ENCODE data around the gene NDST1.

Gene NDST1

GRCh38 chr5:150541895-150542294 lies 34.0 kb downstream of the NDST1 start:
- no peak for DNase-seq (ENCODE audit: low read depth)
- H3K4me3 ChIP-seq (ENCODE audit: low read depth, low read length): no peak overlapping the region
- no peak for TF ChIP-seq CTCF (conservative IDR thresholded peaks at IDR 0.05; ENCODE audit: low read depth, low read length)

- no peak overlapping the region for H3K4me3 ChIP-seq (ENCODE audit: low read depth, low read length)
- TF ChIP-seq CTCF (conservative IDR thresholded peaks at IDR 0.05; ENCODE audit: low read depth, low read length): no peak
- no peak for DNase-seq (ENCODE audit: low read depth)
Measured at GRCh38 chr5:150542933-150543445, 35.1 kb downstream of the NDST1 start.

- H3K4me3 ChIP-seq (ENCODE audit: low read depth, low read length): no peak overlapping the region
- DNase-seq (ENCODE audit: low read depth): peak; percentile 61
- TF ChIP-seq CTCF (conservative IDR thresholded peaks at IDR 0.05; ENCODE audit: low read depth, low read length): peak; percentile 86
Measured at GRCh38 chr5:150544611-150545219, 36.8 kb downstream of the NDST1 start.

- no peak for TF ChIP-seq CTCF (conservative IDR thresholded peaks at IDR 0.05; ENCODE audit: low read depth, low read length)
- H3K4me3 ChIP-seq (ENCODE audit: low read depth, low read length): no peak overlapping the region
- no peak for DNase-seq (ENCODE audit: low read depth)
Measured at GRCh38 chr5:150545246-150545645, 37.3 kb downstream of the NDST1 start.

GRCh38 chr5:150548123-150548522 lies 40.2 kb downstream of the NDST1 start:
- no peak for TF ChIP-seq CTCF (conservative IDR thresholded peaks at IDR 0.05; ENCODE audit: low read depth, low read length)
- H3K4me3 ChIP-seq (ENCODE audit: low read depth, low read length): no peak overlapping the region
- DNase-seq (ENCODE audit: low read depth): no peak

- TF ChIP-seq CTCF (conservative IDR thresholded peaks at IDR 0.05; ENCODE audit: low read depth, low read length): no peak
- H3K4me3 ChIP-seq (ENCODE audit: low read depth, low read length): no peak overlapping the region
- DNase-seq (ENCODE audit: low read depth): no peak
Measured at GRCh38 chr5:150549735-150550134, 41.8 kb downstream of the NDST1 start.

GRCh38 chr5:150550286-150550685 lies 42.4 kb downstream of the NDST1 start:
- no peak for DNase-seq (ENCODE audit: low read depth)
- no peak overlapping the region for H3K4me3 ChIP-seq (ENCODE audit: low read depth, low read length)
- no peak for TF ChIP-seq CTCF (conservative IDR thresholded peaks at IDR 0.05; ENCODE audit: low read depth, low read length)

All from choroid plexus epithelial cell (primary cell).